Measurements from ENCODE around the gene TSC22D1.

GRCh38 chr13:44426461-44426860 lies 149.7 kb downstream of the TSC22D1 start:
- no peak for TF ChIP-seq TARDBP (IDR thresholded peaks at IDR 0.05)
- TF ChIP-seq NFRKB (IDR thresholded peaks at IDR 0.05): no peak
- TF ChIP-seq FOXM1 (IDR thresholded peaks at IDR 0.05; ENCODE audit: borderline replicate concordance): no peak
- no peak for TF ChIP-seq ELF4 (IDR thresholded peaks at IDR 0.05)
- TF ChIP-seq SUZ12 (IDR thresholded peaks at IDR 0.05): no peak
- no peak for TF ChIP-seq FOXA1 (IDR thresholded peaks at IDR 0.05)
- TF ChIP-seq SP1 (IDR thresholded peaks at IDR 0.05): no peak

All from HEK293T (cell line).